Measurements from ENCODE around the gene TGFBR2. TPM values are rescaled to one million over a fixed set of nuclear protein-coding genes. Genes with fewer than 3 reads are reported as not detected.

Gene TGFBR2
- total RNA-seq, 1 donor from 2014 or later, result 39.9 TPM

DNA sequence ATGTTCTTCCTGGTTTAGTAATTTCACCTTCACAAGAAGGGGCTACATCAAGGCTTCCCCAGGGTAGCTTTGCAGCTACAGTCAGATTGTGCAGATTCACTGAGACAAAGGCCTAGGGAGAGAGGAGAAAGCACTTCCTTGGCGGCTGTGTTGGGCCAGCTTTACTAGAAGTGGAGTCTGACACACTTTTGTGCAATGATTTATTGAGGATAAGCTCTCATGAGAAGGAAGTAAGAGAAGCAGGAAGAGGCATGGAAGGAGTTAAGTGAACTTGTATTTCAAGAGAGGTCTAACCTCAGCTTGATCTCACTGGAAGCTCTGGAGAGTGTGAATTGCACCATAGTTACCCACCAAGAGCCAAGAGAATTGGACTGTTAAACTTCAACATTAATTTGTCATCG, 78.9 kb downstream of the TGFBR2 start:
- H3K9me3 Mint-ChIP-seq (ENCODE audit: unreplicated experiment), result no peaks in the 10 kb centered on the region
- H3K36me3 Mint-ChIP-seq (ENCODE audit: low read depth, unreplicated experiment), result peaks cover 19% of the 10 kb centered on the region
- H3K4me1 Mint-ChIP-seq (ENCODE audit: low read depth, unreplicated experiment), result peaks cover 57% of the 10 kb centered on the region
- Histone ChIP-seq H3K9ac (ENCODE audit: low read length) (no peak overlapping the region), H3K36me3 (ENCODE audit: insufficient read depth, low read length) (peaks cover 30% of the 10 kb centered on the region), H3K27me3 (ENCODE audit: insufficient read depth, low read length) (no peaks in the 10 kb centered on the region), H3K9me3 (ENCODE audit: insufficient read depth, low read depth, low read length) (no peaks in the 10 kb centered on the region), H3K4me3 (ENCODE audit: insufficient read depth, low read depth, low read length) (no peak overlapping the region), H3K79me2 (ENCODE audit: insufficient read depth, low read length) (peaks cover 55% of the 10 kb centered on the region), H4K20me1 (ENCODE audit: insufficient read depth, low read length) (no peaks in the 10 kb centered on the region), H3K4me1 (ENCODE audit: insufficient read depth, low read length) (peaks cover 45% of the 10 kb centered on the region), H3K27ac (ENCODE audit: low read depth, low read length) (no peak overlapping the region), H2AFZ (ENCODE audit: low read depth, low read length) (no peak overlapping the region), H3K4me2 (ENCODE audit: low read length) (no peak overlapping the region)
- H3K4me3 Mint-ChIP-seq (ENCODE audit: unreplicated experiment), result no peak overlapping the region
- H3K27me3 Mint-ChIP-seq (ENCODE audit: low read depth, unreplicated experiment), result no peaks in the 10 kb centered on the region
- no peak for DNase-seq (ENCODE audit: low read depth)
- FAIRE-seq, result no peak
- no peak for TF ChIP-seq CTCF (IDR thresholded peaks at IDR 0.05; ENCODE audit: insufficient read depth, low read depth, low read length)
- no peak for TF ChIP-seq EZH2 (IDR thresholded peaks at IDR 0.05; ENCODE audit: insufficient read depth, low read length)
- H3K27ac Mint-ChIP-seq (ENCODE audit: unreplicated experiment), result no peak overlapping the region

- Histone ChIP-seq H3K9ac (ENCODE audit: low read length) (no peak overlapping the region), H3K4me1 (ENCODE audit: insufficient read depth, low read length) (peaks cover 38% of the 10 kb centered on the region), H3K36me3 (ENCODE audit: insufficient read depth, low read length) (peaks cover 35% of the 10 kb centered on the region)
Measured at GRCh38 chr3:30686176-30686575, 79.8 kb downstream of the TGFBR2 start.

More at GRCh38 chr3:30686176-30686575, 79.8 kb downstream of the TGFBR2 start:
- Histone ChIP-seq H4K20me1 (ENCODE audit: insufficient read depth, low read length) (no peaks in the 10 kb centered on the region), H3K9me3 (ENCODE audit: insufficient read depth, low read depth, low read length) (no peaks in the 10 kb centered on the region), H2AFZ (ENCODE audit: low read depth, low read length) (no peak overlapping the region), H3K4me2 (ENCODE audit: low read length) (no peak overlapping the region), H3K4me3 (ENCODE audit: insufficient read depth, low read depth, low read length) (no peak overlapping the region), H3K27ac (ENCODE audit: low read depth, low read length) (no peak overlapping the region), H3K27me3 (ENCODE audit: insufficient read depth, low read length) (no peaks in the 10 kb centered on the region), H3K79me2 (ENCODE audit: insufficient read depth, low read length) (peaks cover 59% of the 10 kb centered on the region)
- TF ChIP-seq CTCF (IDR thresholded peaks at IDR 0.05; ENCODE audit: insufficient read depth, low read depth, low read length) (no peak), EZH2 (IDR thresholded peaks at IDR 0.05; ENCODE audit: insufficient read depth, low read length) (no peak)
- H3K4me3 Mint-ChIP-seq (ENCODE audit: unreplicated experiment), result no peak overlapping the region
- H3K27me3 Mint-ChIP-seq (ENCODE audit: low read depth, unreplicated experiment), result no peaks in the 10 kb centered on the region
- H3K9me3 Mint-ChIP-seq (ENCODE audit: unreplicated experiment), result no peaks in the 10 kb centered on the region
- H3K36me3 Mint-ChIP-seq (ENCODE audit: low read depth, unreplicated experiment), result peaks cover 16% of the 10 kb centered on the region
- peak; percentile 39 for DNase-seq (ENCODE audit: low read depth)
- H3K4me1 Mint-ChIP-seq (ENCODE audit: low read depth, unreplicated experiment), result peaks cover 54% of the 10 kb centered on the region
- H3K27ac Mint-ChIP-seq (ENCODE audit: unreplicated experiment), result no peak overlapping the region
- no peak for FAIRE-seq
